Ramos (cell line): ENCODE results near the gene IGSF6.
"Not testable (repeated sequence)": the region's sequence is repeated elsewhere in the genome, so short reads cannot be mapped to it uniquely, and the experiment has no call there.

ENCODE experiments used
- in situ Hi-C: fragments of 300-500 bp; cut with MboI; formaldehyde crosslinking; loops from one replicate; pipeline ENCODE4 v1.14.3; 2022; ENCODE audit warnings: low sequenced_read_pairs; ENCODE audit not compliant: unreplicated experiment

The IGSF6 gene

DNA sequence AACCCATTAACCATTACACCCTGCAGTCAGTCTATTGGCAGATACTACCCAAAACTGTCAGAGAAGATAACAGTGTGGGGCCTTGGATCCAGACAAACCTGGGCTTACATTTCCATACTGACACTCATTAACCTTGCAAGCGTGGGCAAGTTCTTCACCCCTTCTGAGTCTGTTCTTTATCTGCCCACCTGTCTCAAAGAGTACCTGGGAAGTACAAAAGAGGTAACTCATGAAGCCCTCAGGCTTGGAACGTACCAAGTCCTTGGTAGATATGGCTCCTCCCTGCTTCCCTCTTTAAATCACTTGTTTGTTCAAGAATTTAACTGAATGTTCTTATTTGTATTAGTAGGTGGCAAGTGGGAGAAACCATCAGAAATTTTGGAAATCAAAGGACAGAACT lies 2.5 kb upstream of the IGSF6 start:
- in situ Hi-C loops: no loop called here

DNA sequence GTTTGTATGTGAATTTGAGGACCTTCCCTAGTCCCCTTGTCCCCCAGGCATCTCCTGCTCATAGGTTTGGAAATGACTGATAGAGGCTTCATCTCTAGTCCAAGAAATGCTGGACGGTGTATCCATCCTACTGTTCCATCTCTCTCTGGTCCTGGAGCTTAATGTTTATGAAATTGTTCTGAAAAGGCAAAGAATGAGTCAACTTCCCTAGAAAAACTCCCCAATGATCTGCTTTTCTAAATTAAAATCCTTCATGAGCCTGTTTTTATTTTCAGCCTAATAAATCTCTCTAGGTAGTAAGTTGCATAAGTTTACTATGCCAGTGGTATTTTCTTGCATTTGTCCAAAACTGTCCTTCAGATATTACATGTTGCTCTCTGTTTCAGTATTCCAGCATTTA lies 2.1 kb upstream of the IGSF6 start:
- in situ Hi-C loops: no loop called here

GRCh38 chr16:21653571-21653970 lies 1.2 kb upstream of the IGSF6 start:
- in situ Hi-C loops: no loop called here

GRCh38 chr16:21651515-21651914 lies 893 bp downstream of the IGSF6 start:
- in situ Hi-C loops: no loop called here

DNA sequence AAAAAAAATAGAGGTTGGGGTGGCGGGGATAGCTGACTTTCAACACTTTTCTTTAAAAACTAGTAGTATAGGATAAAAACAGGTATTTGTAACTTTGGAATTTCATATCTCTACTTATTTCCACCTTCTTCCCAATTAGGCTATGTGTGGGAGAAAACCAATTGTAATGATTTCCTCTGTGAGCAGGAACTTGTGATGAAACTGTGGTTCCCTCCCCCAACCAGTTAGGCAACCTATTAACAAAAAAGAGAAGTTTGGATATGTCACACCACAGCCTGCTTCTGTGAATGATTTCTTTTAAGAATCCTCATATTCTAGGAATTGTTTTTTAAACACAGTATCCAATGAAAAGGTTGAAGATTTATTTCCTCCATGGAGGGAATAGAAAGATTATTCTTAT lies 1.9 kb downstream of the IGSF6 start:
- in situ Hi-C loops: no loop called here

DNA sequence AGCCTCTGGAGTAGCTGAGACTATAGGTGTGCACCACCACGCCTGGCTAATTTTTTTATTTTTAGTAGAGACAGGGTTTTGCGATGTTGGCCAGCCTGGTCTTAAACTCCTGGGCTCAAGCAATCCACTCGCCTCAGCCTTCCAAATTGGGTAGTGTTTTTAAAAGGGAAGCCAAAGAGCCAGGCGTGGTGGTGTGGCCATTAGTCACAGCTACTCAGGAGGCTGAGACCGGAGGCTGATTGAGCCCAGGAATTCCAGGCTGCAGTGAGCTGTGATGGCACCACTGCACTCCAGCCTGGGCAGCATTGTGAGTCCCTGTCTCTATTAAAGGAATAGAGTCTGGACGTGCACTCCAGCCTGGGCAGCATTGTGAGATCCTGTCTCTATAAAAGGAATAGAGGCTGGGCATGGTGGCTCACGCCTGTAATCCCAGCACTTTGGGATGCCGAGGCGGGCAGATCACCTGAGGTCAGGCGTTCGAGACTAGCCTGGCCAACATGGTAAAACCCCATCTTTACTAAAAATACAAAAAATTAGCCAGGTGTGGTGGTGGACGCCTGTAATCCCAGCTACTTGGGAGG lies 2.5 kb downstream of the IGSF6 start:
- in situ Hi-C loops: not testable (repeated sequence)

DNA sequence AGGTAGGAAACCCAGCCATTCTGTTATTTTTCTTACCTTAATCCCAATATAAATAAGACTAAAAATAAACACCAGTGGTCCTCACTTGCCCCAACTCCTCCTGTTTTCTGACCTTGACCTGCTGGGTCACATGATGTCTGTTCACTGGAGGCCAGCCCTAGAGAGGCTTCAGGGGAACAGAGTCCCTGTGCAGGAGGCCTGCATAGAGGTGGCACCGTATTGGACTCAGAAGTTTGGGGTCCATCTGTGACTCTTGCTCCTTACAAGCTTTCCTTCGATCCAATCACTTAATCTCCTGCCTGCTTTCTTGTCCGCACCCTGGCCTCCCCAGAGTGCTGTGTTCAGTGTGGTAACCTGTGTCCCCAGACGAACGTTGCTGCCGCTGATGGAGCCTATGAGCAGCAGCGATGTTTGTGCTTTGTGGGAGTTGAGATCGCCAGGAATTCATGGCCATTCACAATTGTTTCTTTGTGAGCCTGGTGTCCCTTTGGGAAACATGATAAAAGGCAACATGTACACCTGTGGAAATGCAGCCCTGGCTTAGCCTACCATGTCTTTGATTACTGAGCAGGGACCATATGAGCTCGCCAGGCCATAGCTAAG lies 4.7 kb downstream of the IGSF6 start:
- in situ Hi-C loops: no loop called here

DNA sequence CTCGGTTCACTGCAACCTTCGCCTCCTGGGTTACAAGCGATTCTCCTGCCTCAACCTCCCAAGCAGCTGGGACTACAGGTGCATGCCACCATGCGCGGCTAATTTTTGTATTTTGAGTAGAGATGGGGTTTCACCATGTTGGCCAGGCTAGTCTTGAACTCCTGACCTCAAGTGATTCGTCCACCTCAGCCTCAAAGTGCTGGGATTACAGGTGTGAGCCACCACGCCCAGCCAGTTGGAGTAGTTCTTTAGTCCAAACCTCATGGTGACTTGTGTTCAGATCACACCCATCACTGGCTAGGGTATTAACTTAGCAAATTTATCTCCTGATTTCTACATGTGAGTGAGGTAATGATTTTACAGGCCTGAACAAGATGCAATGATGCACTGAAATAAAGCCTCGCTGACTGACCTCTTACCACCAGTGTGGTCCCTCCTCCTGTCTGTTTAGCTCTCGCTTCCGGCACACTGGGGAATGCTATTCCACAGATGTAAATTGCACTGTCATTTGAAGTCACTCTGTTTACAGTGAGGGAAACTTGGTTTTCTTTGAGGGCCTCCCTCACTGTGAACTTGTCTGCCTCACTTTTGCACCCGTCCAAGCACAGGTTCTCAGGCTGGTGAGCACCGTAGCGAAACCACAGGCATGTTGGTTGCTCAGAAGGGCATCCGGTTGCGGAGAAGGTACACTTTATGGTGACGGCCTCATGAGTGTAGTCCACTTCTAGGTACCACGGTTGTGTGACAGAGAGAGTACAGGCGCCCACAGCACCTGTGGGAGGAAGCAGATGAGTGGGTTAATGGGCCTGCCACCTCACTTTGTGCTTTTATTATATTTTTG lies 5.5 kb downstream of the IGSF6 start:
- in situ Hi-C loops: no loop called here

DNA sequence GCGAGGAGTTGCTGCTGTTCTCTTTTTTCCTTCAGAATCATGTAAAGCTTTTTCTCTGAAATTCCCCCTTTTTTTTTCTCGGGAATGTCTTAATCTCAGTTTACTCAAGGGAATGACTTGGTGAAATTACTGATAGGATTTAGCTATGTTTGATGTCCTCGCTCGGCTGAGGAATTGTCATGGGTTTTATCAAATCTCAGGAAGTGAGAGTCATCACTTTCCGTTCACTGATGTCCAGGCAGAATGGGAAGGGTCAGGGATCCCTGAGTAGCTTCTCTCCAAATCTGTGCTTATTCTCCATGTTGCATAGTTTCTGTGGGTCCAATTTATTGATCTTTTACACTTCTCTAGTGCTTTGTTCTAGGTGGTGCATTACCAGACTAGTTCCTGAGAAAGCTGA lies 6.3 kb downstream of the IGSF6 start:
- in situ Hi-C loops: no loop called here

- in situ Hi-C loops: no loop called here
Observed at GRCh38 chr16:21645261-21645721, 7.1 kb downstream of the IGSF6 start.

DNA sequence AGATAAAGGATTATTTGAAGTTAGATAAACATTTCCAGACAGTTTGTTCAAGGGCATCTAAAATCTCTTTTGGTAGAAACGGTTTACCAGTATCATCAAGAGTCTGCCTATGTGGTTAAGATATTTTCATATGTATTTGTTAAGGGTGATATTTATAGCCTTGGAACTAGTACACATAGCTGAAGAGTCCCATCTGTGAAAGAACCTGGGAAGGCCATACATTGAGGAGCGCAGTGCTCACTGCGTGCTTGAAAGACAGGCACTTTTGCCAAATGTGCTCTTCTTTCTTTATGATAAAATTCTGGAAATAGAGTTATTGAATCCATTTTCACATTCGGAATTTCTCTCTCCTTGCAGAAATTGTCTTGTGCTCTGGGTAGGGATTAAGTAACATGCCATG lies 7.7 kb downstream of the IGSF6 start:
- in situ Hi-C loops: no loop called here

GRCh38 chr16:21643785-21644184 lies 8.6 kb downstream of the IGSF6 start:
- in situ Hi-C loops: no loop called here

DNA sequence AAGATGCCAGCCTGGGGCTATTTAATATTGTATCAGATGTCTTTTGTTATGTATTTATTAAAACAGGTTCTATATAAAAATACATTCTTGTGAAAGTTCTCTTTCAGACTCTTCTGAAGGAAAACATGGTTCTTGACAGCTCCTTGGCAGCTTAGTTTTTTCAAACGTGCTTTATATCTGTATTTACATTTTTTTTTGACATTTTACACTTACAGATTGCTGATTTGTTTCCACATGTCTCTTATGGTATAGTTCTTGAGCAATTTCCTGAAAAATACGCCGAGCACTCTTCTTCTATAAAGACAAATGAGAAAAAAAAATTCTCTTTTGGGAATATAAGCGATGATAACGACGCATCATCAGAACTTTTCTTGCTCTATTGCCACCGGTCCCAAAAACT lies 9.5 kb downstream of the IGSF6 start:
- in situ Hi-C loops: no loop called here

DNA sequence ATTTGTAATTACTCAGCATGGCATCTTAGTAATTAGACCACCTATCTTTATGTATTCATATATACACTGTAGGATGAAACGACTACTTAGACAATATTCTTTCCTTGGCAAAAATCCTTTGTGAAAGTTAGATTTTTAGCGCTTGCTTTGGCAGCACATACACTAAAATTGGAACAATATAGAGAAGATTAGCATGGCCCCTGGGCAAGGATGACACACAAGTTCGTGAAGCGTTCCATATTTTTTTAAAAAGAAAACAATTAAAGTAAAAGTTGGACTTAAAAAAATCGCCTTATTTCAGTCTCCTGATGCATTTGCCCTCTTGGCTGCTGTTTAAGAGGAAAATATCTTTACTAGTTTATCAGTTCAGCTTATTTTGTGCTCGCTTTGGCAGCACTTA lies 10.5 kb downstream of the IGSF6 start:
- in situ Hi-C loops: no loop called here

- in situ Hi-C loops: no loop called here
Observed at GRCh38 chr16:21639493-21639892, 12.9 kb downstream of the IGSF6 start.

DNA sequence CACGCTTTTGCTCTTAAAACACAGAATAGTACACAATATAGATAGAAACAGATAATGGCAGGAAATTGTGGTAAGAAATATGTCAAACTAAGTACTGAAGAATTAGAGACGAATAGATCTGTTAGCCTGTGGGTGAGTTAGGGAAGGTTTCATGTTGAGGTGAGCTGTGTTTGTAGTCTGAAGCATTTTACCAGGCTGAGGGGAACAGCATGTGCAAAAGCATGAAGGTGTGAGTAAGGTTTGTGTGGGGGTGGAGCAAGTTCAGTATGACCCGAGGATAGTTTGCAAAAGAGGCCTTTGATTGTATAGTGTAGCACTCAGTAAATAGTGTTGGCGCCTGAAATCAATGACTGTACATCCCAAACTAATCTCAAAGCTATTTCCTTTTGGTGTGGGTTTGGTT lies 13.8 kb downstream of the IGSF6 start:
- in situ Hi-C loops: no loop called here

DNA sequence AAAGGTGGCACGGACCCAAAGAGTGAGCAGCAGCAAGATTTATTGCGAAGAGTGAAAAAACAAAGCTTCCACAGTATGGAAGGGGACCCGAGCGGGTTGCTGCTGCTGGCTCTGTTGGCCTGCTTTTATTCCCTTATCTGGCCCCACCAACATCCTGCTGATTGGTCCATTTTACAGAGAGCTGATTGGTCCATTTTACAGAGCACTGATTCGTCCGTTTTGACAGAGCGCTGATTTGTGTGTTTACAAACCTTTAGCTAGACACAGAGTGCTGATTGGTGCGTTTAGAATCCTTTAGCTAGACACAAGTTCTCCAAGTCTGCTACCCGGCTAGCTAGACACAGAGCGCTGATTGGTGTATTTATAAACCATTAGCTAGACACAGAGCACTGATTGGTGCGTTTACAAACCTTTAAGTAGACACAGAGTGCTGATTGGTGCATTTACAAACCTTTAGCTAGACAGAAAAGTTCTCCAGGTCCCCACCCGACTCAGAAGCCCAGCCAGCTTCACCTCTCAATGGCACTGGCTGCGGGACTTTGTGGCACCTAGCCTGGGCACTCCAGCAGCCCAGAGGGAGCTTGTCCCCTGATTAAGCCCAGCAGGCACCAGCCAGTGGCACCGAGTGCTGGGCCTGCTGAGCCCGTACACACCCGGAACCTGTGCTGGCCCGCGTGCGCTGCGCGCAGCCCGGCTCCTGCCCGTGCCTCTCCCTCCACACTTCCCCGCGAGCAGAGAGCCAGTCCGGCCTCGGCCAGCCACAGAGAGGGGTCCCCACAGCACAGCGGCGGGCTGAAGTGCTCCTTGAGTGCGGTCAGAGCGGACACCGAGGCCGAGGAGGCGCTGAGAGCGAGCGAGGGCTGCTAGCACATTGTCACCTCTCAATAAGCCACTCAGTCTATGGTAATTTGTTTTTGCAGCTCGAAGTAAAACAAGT lies 15.1 kb downstream of the IGSF6 start:
- in situ Hi-C loops: no loop called here

DNA sequence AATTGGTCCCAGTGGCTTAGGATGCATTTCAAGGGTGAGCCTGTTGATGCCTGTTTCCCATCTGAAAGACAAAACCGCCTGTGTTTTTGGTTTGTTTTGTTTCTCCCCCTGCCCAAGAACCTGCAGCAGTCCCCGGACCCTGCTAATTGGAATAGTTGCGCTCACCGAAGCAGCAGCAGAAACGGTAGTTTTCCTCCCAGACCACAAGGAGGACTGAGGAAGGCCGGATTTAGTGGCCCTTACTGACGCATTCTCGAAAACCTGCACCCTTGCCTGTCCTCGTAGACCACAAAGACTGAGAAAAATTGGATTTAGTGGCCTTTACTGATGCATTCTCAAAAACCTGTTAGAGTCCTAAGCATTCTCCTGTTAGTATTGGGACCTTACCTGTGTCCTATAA lies 16.7 kb downstream of the IGSF6 start:
- in situ Hi-C loops: not testable (repeated sequence)

- in situ Hi-C loops: no loop called here
Observed at GRCh38 chr16:21634216-21634615, 18.2 kb downstream of the IGSF6 start.

DNA sequence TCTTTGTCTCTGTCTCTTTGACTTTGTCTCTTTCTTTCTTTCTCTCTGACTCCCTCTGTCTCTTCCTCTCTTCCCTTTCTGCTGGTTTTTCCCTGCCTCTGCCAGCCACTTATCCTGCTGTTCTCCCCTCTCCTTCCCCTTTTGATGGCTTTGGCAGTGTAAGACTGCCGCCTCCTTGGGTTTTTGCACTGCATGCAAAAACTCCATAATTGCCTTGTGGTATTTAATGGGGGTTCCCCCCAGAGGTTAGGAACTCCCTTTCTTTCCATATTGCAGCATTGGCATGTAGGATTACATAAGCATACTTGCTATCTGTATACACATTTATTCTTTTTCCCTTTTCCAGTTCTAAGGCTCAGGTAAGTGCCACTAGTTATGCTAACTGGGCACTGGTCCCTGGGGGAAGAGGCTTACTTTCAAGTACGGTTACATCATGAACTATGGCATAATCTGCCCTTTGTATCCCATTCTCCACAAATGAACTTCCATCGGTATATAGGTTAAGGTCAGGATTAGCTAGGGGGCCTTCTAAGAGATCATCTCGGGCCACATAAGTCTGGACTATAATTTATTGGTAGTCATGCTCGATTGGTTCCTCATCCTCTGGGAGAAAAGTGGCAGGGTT lies 20.3 kb downstream of the IGSF6 start:
- in situ Hi-C loops: not testable (repeated sequence)
